22Rv1 (cell line): ENCODE results near the gene KRT71.

ENCODE experiments used
- CTCF ChIP-seq: fragments of 450-650 bp; IDR thresholded peaks from 2 replicates; pipeline ENCODE4 v1.5.1; 2017; ENCODE audit warnings: mild to moderate bottlenecking
- ZFX ChIP-seq: fragments of 450-650 bp; IDR thresholded peaks from 2 replicates; pipeline ENCODE4 v1.6.1; 2017; ENCODE audit warnings: antibody characterized with exemption, borderline replicate concordance

- TF ChIP-seq CTCF: no peak
- TF ChIP-seq ZFX: no peak
Observed at GRCh38 chr12:52517005-52517835, 35.7 kb downstream of the KRT71 start.
